ENCODE measurements around the gene BICDL2.

Gene BICDL2

GRCh38 chr16:3020247-3020603 is 16.5 kb downstream of the BICDL2 start, which contains the start of gene TNFRSF12A:
TSS of gene TNFRSF12A (plus strand) at chr16:3020368. CDS start at chr16:3020398, 30 bp downstream.
- peaks cover 6 to 19% (median 10%) of the 10 kb centered on the region in 5 donors for H3K27me3 ChIP-seq (ENCODE audit: control insufficient read depth in 5 of 5, insufficient read depth in 4 of 5, low read length in 5 of 5)
- H3K4me1 ChIP-seq (ENCODE audit: control insufficient read depth in 5 of 5, insufficient read depth in 5 of 5, low read length in 5 of 5), result peaks cover 4 to 53% (median 45%) of the 10 kb centered on the region in 5 donors
- H3K4me3 ChIP-seq (ENCODE audit: low read depth in 1 of 5, low read length in 5 of 5), result peak within 1 kb of the TSS; percentile 70 to 90 (median 82)
- H3K27ac ChIP-seq (ENCODE audit: low read depth, low read length), result peak within 1 kb of the TSS; percentile 93
- H3K9ac ChIP-seq (ENCODE audit: low read length in 5 of 5), result peak within 1 kb of the TSS; percentile 66 to 96 (median 92)
- H3K36me3 ChIP-seq (ENCODE audit: control insufficient read depth in 5 of 5, insufficient read depth in 5 of 5, low read length in 5 of 5), result no peaks in the 10 kb centered on the region
- H3K9me3 ChIP-seq (ENCODE audit: control insufficient read depth in 5 of 5, low read length in 5 of 5), result no peaks in the 10 kb centered on the region

DNA sequence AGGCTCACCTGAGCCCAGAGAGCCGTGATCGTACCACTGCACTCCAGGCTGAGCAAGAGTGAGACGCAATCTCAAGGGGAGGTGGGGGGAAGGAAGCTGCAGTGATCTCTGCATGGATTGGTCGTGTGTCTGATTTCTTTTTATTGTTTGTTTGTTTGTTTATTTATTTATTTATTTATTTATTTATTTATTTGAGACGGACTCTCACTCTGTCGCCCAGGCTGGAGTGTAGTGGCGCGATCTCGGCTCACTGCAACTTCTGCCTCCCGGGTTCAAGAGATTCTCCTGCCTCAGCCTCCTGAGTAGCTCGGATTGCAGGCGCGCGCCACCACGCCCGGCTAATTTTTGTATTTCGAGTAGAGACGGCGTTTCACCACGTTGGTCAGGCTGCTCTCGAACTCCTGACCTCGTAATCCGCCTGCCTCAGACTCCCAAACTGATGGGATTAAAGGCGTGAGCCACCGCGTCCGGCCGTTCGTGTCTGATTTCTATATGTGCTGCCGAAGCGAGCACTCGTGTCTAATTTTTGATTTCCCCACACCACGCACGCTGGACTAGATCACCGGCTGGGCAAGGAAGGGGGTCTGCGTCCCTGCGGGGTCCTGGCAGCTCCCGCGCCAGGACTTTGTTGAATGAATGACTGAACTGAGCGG is 17.0 kb downstream of the BICDL2 start:
- H3K4me1 ChIP-seq (ENCODE audit: control insufficient read depth in 5 of 5, insufficient read depth in 5 of 5, low read length in 5 of 5), result peaks cover 4 to 53% (median 45%) of the 10 kb centered on the region in 5 donors
- H3K27me3 ChIP-seq (ENCODE audit: control insufficient read depth in 5 of 5, insufficient read depth in 4 of 5, low read length in 5 of 5), result peaks cover 6 to 24% (median 10%) of the 10 kb centered on the region in 5 donors
- H3K36me3 ChIP-seq (ENCODE audit: control insufficient read depth in 5 of 5, insufficient read depth in 5 of 5, low read length in 5 of 5), result no peaks in the 10 kb centered on the region
- H3K4me3 ChIP-seq (ENCODE audit: low read depth in 1 of 5, low read length in 5 of 5), result peak overlapping the region; percentile 23 to 82 (median 70)
- H3K27ac ChIP-seq (ENCODE audit: low read depth, low read length), result no peak overlapping the region
- no peaks in the 10 kb centered on the region for H3K9me3 ChIP-seq (ENCODE audit: control insufficient read depth in 5 of 5, low read length in 5 of 5)
- peak overlapping the region in 1 of 5 donors; percentile 73 for H3K9ac ChIP-seq (ENCODE audit: low read length in 5 of 5)

- no peaks in the 10 kb centered on the region for H3K36me3 ChIP-seq (ENCODE audit: control insufficient read depth in 5 of 5, insufficient read depth in 5 of 5, low read length in 5 of 5)
- H3K9ac ChIP-seq (ENCODE audit: low read length in 5 of 5), result no peak within 1 kb of the TSS
- no peaks in the 10 kb centered on the region for H3K9me3 ChIP-seq (ENCODE audit: control insufficient read depth in 5 of 5, low read length in 5 of 5)
- H3K27me3 ChIP-seq (ENCODE audit: control insufficient read depth in 5 of 5, insufficient read depth in 4 of 5, low read length in 5 of 5), result peaks cover 20 to 41% (median 23%) of the 10 kb centered on the region in 5 donors
- peaks cover 4 to 37% (median 28%) of the 10 kb centered on the region in 5 donors for H3K4me1 ChIP-seq (ENCODE audit: control insufficient read depth in 5 of 5, insufficient read depth in 5 of 5, low read length in 5 of 5)
- H3K27ac ChIP-seq (ENCODE audit: low read depth, low read length), result no peak within 1 kb of the TSS
- no peak within 1 kb of the TSS for H3K4me3 ChIP-seq (ENCODE audit: low read depth in 1 of 5, low read length in 5 of 5)
Observed at GRCh38 chr16:3017794-3018506, 18.8 kb downstream of the BICDL2 start, which contains the start of gene CLDN6. TSS of gene CLDN6 (minus strand) at chr16:3018183. CDS start at chr16:3016021, 2,162 bp downstream.

DNA sequence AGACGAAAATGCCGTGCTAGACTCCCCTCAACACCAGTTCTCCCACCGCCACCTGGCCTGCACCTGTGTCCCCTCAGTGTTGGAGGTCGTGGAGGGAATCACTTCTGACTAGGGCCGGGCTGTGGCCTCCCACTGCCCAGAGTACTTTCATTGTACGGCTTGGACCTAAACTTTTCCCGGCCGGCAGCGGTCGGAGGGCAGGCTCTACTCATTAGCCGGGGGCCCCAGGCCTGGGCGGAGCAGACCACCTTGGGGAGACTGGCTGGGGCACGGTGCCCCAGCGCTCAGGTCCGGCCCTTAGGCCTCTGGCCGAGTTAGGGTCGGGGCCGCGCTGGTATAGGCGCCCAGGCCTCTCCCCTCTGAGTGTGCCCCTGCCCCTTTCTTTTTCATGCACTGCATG is 19.4 kb downstream of the BICDL2 start:
- Histone ChIP-seq H3K4me3 (ENCODE audit: low read depth in 1 of 5, low read length in 5 of 5) (no peak overlapping the region), H3K9ac (ENCODE audit: low read length in 5 of 5) (no peak overlapping the region), H3K27ac (ENCODE audit: low read depth, low read length) (no peak overlapping the region), H3K9me3 (ENCODE audit: control insufficient read depth in 5 of 5, low read length in 5 of 5) (no peaks in the 10 kb centered on the region), H3K27me3 (ENCODE audit: control insufficient read depth in 5 of 5, insufficient read depth in 4 of 5, low read length in 5 of 5) (peaks cover 24 to 47% (median 28%) of the 10 kb centered on the region in 5 donors), H3K36me3 (ENCODE audit: control insufficient read depth in 5 of 5, insufficient read depth in 5 of 5, low read length in 5 of 5) (no peaks in the 10 kb centered on the region), H3K4me1 (ENCODE audit: control insufficient read depth in 5 of 5, insufficient read depth in 5 of 5, low read length in 5 of 5) (peaks cover 0 to 31% (median 22%) of the 10 kb centered on the region in 5 donors)

DNA sequence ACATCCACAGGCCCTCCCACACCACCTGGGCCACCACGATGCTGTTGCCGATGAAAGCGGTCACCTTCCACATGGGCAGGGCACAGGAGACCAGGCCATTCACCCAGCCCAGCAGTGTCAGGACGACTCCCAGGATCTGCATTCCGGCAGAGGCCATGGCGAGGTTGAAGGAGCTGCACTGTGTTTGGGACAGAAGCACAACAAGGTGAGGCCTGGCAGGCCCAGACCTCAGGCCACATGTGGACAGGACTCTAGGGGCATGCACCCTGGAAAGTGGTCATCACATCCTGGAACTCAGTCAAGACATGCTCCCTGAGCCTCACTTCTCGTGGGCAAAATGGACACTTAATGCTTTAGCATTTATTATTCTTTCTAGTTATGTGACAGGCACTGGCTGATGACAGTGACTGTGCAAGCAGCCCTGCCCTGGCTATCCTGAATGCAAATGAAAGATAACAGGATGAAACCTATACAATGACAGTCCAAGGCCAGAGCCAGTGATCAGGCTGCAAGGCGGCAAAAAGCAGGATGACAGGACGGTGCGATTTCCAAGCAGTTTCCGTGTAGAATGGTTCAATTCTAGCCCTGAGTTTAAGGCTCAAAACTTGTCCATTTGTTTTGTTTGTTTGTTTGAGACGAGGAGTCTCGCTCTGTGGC is 20.8 kb downstream of the BICDL2 start:
- Histone ChIP-seq H3K9me3 (ENCODE audit: control insufficient read depth in 5 of 5, low read length in 5 of 5) (no peaks in the 10 kb centered on the region), H3K4me1 (ENCODE audit: control insufficient read depth in 5 of 5, insufficient read depth in 5 of 5, low read length in 5 of 5) (peaks cover 0 to 18% (median 10%) of the 10 kb centered on the region in 5 donors), H3K9ac (ENCODE audit: low read length in 5 of 5) (no peak overlapping the region), H3K36me3 (ENCODE audit: control insufficient read depth in 5 of 5, insufficient read depth in 5 of 5, low read length in 5 of 5) (no peaks in the 10 kb centered on the region), H3K4me3 (ENCODE audit: low read depth in 1 of 5, low read length in 5 of 5) (no peak overlapping the region), H3K27ac (ENCODE audit: low read depth, low read length) (no peak overlapping the region), H3K27me3 (ENCODE audit: control insufficient read depth in 5 of 5, insufficient read depth in 4 of 5, low read length in 5 of 5) (peaks cover 30 to 56% (median 37%) of the 10 kb centered on the region in 5 donors)

GRCh38 chr16:3014971-3015370 is 21.8 kb downstream of the BICDL2 start:
- Histone ChIP-seq H3K27ac (ENCODE audit: low read depth, low read length) (no peak overlapping the region), H3K4me1 (ENCODE audit: control insufficient read depth in 5 of 5, insufficient read depth in 5 of 5, low read length in 5 of 5) (peaks cover 0 to 9% (median 4%) of the 10 kb centered on the region in 5 donors), H3K36me3 (ENCODE audit: control insufficient read depth in 5 of 5, insufficient read depth in 5 of 5, low read length in 5 of 5) (no peaks in the 10 kb centered on the region), H3K27me3 (ENCODE audit: control insufficient read depth in 5 of 5, insufficient read depth in 4 of 5, low read length in 5 of 5) (peaks cover 30 to 62% (median 42%) of the 10 kb centered on the region in 5 donors), H3K9ac (ENCODE audit: low read length in 5 of 5) (no peak overlapping the region), H3K4me3 (ENCODE audit: low read depth in 1 of 5, low read length in 5 of 5) (no peak overlapping the region), H3K9me3 (ENCODE audit: control insufficient read depth in 5 of 5, low read length in 5 of 5) (no peaks in the 10 kb centered on the region)

DNA sequence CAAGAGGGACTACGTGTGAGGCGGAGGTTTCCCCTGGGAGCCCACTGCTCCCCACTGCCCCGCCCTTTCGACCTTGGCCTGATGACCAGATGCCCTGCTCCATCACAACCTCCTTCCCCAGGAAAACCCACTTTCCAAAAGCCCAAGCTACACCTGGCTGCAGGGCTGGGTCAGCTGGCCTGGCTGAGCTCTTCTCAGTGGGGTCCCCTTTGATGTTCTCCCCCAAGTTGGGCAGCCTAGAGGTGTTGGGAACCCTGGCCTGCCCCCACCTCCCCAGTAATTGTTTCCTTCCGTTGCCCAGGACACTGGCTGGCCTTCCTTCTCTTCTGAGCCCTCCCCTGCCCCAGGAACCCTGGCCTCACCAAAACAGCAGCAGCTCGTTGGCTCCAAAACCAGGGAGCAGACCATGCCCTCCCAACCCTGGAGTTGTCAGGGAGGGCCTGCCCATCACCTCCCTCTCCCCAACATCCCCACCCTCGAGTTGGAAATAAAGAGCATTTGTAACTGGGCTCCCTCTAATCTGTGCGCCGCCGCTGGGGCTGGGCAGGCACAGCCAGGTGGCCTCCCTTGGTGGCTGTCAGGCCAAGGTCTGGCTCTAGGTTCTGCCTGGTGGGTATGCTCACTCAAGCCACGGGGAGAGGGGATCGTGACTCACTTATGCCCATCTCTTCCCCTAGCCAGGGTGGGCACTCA is 22.6 kb downstream of the BICDL2 start:
- Histone ChIP-seq H3K9ac (ENCODE audit: low read length in 5 of 5) (no peak overlapping the region), H3K4me3 (ENCODE audit: low read depth in 1 of 5, low read length in 5 of 5) (no peak overlapping the region), H3K9me3 (ENCODE audit: control insufficient read depth in 5 of 5, low read length in 5 of 5) (no peaks in the 10 kb centered on the region), H3K27ac (ENCODE audit: low read depth, low read length) (no peak overlapping the region), H3K27me3 (ENCODE audit: control insufficient read depth in 5 of 5, insufficient read depth in 4 of 5, low read length in 5 of 5) (peaks cover 34 to 68% (median 47%) of the 10 kb centered on the region in 5 donors), H3K36me3 (ENCODE audit: control insufficient read depth in 5 of 5, insufficient read depth in 5 of 5, low read length in 5 of 5) (no peaks in the 10 kb centered on the region), H3K4me1 (ENCODE audit: control insufficient read depth in 5 of 5, insufficient read depth in 5 of 5, low read length in 5 of 5) (peaks cover 0 to 6% (median 0%) of the 10 kb centered on the region in 5 donors)

- H3K4me3 ChIP-seq (ENCODE audit: low read depth in 1 of 5, low read length in 5 of 5), result no peak overlapping the region
- peaks cover 36 to 70% (median 51%) of the 10 kb centered on the region in 5 donors for H3K27me3 ChIP-seq (ENCODE audit: control insufficient read depth in 5 of 5, insufficient read depth in 4 of 5, low read length in 5 of 5)
- H3K27ac ChIP-seq (ENCODE audit: low read depth, low read length), result no peak overlapping the region
- no peaks in the 10 kb centered on the region for H3K9me3 ChIP-seq (ENCODE audit: control insufficient read depth in 5 of 5, low read length in 5 of 5)
- no peak overlapping the region for H3K9ac ChIP-seq (ENCODE audit: low read length in 5 of 5)
- H3K36me3 ChIP-seq (ENCODE audit: control insufficient read depth in 5 of 5, insufficient read depth in 5 of 5, low read length in 5 of 5), result no peaks in the 10 kb centered on the region
- peaks cover 0 to 8% (median 2%) of the 10 kb centered on the region in 5 donors for H3K4me1 ChIP-seq (ENCODE audit: control insufficient read depth in 5 of 5, insufficient read depth in 5 of 5, low read length in 5 of 5)
Observed at GRCh38 chr16:3013491-3013951, 23.2 kb downstream of the BICDL2 start.

GRCh38 chr16:3012828-3013420 is 23.8 kb downstream of the BICDL2 start, which contains the start of gene CLDN9:
TSS of gene CLDN9 (plus strand) at chr16:3012923. CDS start at chr16:3013363, 440 bp downstream.
- Histone ChIP-seq H3K4me1 (ENCODE audit: control insufficient read depth in 5 of 5, insufficient read depth in 5 of 5, low read length in 5 of 5) (peaks cover 0 to 9% (median 7%) of the 10 kb centered on the region in 5 donors), H3K9ac (ENCODE audit: low read length in 5 of 5) (no peak within 1 kb of the TSS), H3K9me3 (ENCODE audit: control insufficient read depth in 5 of 5, low read length in 5 of 5) (no peaks in the 10 kb centered on the region), H3K27ac (ENCODE audit: low read depth, low read length) (no peak within 1 kb of the TSS), H3K27me3 (ENCODE audit: control insufficient read depth in 5 of 5, insufficient read depth in 4 of 5, low read length in 5 of 5) (peaks cover 38 to 70% (median 52%) of the 10 kb centered on the region in 5 donors), H3K4me3 (ENCODE audit: low read depth in 1 of 5, low read length in 5 of 5) (no peak within 1 kb of the TSS), H3K36me3 (ENCODE audit: control insufficient read depth in 5 of 5, insufficient read depth in 5 of 5, low read length in 5 of 5) (no peaks in the 10 kb centered on the region)
